ENCODE measurements around the gene HS6ST2.

HS6ST2 gene

GRCh38 chrX:132918523-132918922, 39.9 kb downstream of the HS6ST2 start:
- Histone ChIP-seq H3K4me1 (ENCODE audit: insufficient read depth, low read length) (no peaks in the 10 kb centered on the region), H3K4me2 (ENCODE audit: insufficient read depth, low read length) (no peak overlapping the region), H3K9me3 (ENCODE audit: insufficient read depth, low read length, severe bottlenecking) (peaks cover 2% of the 10 kb centered on the region), H3K9ac (ENCODE audit: low read depth, low read length) (no peak overlapping the region), H3K4me3 (ENCODE audit: low read depth in 1 of 2, low read length in 2 of 2) (no peak overlapping the region), H3K27ac (ENCODE audit: low read length) (no peak overlapping the region), H3K27me3 (ENCODE audit: insufficient read depth, low read length, poor library complexity) (no peaks in the 10 kb centered on the region), H3K79me2 (ENCODE audit: insufficient read depth, low read length) (no peaks in the 10 kb centered on the region), H4K20me1 (ENCODE audit: insufficient read depth, low read length) (no peaks in the 10 kb centered on the region), H2AFZ (ENCODE audit: low read depth, low read length) (no peak overlapping the region), H3K36me3 (ENCODE audit: insufficient read depth, low read length) (no peaks in the 10 kb centered on the region)
- ATAC-seq (ENCODE audit: insufficient read depth, low read depth) (no peak), DNase-seq (no peak)
- TF ChIP-seq CTCF (IDR thresholded peaks at IDR 0.05; ENCODE audit: borderline replicate concordance, extremely low read depth, low read length, poor library complexity, severe bottlenecking) (no peak), EZH2 (IDR thresholded peaks at IDR 0.05; ENCODE audit: borderline replicate concordance, low read depth, low read length, severe bottlenecking) (no peak)

GRCh38 chrX:132916349-132916748, 42.1 kb downstream of the HS6ST2 start:
- Histone ChIP-seq H4K20me1 (ENCODE audit: insufficient read depth, low read length) (no peaks in the 10 kb centered on the region), H3K36me3 (ENCODE audit: insufficient read depth, low read length) (no peaks in the 10 kb centered on the region), H3K4me3 (ENCODE audit: low read depth in 1 of 2, low read length in 2 of 2) (no peak overlapping the region), H2AFZ (ENCODE audit: low read depth, low read length) (no peak overlapping the region), H3K9me3 (ENCODE audit: insufficient read depth, low read length, severe bottlenecking) (peaks cover 9% of the 10 kb centered on the region), H3K4me2 (ENCODE audit: insufficient read depth, low read length) (no peak overlapping the region), H3K4me1 (ENCODE audit: insufficient read depth, low read length) (no peaks in the 10 kb centered on the region), H3K27ac (ENCODE audit: low read length) (no peak overlapping the region), H3K9ac (ENCODE audit: low read depth, low read length) (no peak overlapping the region), H3K27me3 (ENCODE audit: insufficient read depth, low read length, poor library complexity) (no peaks in the 10 kb centered on the region), H3K79me2 (ENCODE audit: insufficient read depth, low read length) (no peaks in the 10 kb centered on the region)
- ATAC-seq (ENCODE audit: insufficient read depth, low read depth) (no peak), DNase-seq (no peak)
- TF ChIP-seq EZH2 (IDR thresholded peaks at IDR 0.05; ENCODE audit: borderline replicate concordance, low read depth, low read length, severe bottlenecking) (no peak), CTCF (IDR thresholded peaks at IDR 0.05; ENCODE audit: borderline replicate concordance, extremely low read depth, low read length, poor library complexity, severe bottlenecking) (no peak)

GRCh38 chrX:132909643-132910042, 48.8 kb downstream of the HS6ST2 start:
- H3K36me3 ChIP-seq (ENCODE audit: insufficient read depth, low read length) = no peaks in the 10 kb centered on the region
- H3K27ac ChIP-seq (ENCODE audit: low read length) = no peak overlapping the region
- TF ChIP-seq CTCF (IDR thresholded peaks at IDR 0.05; ENCODE audit: borderline replicate concordance, extremely low read depth, low read length, poor library complexity, severe bottlenecking) (no peak), EZH2 (IDR thresholded peaks at IDR 0.05; ENCODE audit: borderline replicate concordance, low read depth, low read length, severe bottlenecking) (no peak)
- H3K4me3 ChIP-seq (ENCODE audit: low read depth in 1 of 2, low read length in 2 of 2) = no peak overlapping the region
- no peaks in the 10 kb centered on the region for H3K79me2 ChIP-seq (ENCODE audit: insufficient read depth, low read length)
- peaks cover 11% of the 10 kb centered on the region for H3K4me1 ChIP-seq (ENCODE audit: insufficient read depth, low read length)
- H3K9me3 ChIP-seq (ENCODE audit: insufficient read depth, low read length, severe bottlenecking) = peaks cover 9% of the 10 kb centered on the region
- H3K27me3 ChIP-seq (ENCODE audit: insufficient read depth, low read length, poor library complexity) = no peaks in the 10 kb centered on the region
- DNase-seq = no peak
- peak; percentile 61 for ATAC-seq (ENCODE audit: insufficient read depth, low read depth)
- no peak overlapping the region for H3K9ac ChIP-seq (ENCODE audit: low read depth, low read length)
- H2AFZ ChIP-seq (ENCODE audit: low read depth, low read length) = no peak overlapping the region
- H4K20me1 ChIP-seq (ENCODE audit: insufficient read depth, low read length) = no peaks in the 10 kb centered on the region
- no peak overlapping the region for H3K4me2 ChIP-seq (ENCODE audit: insufficient read depth, low read length)

- Histone ChIP-seq H3K4me3 (ENCODE audit: low read depth in 1 of 2, low read length in 2 of 2) (no peak overlapping the region), H4K20me1 (ENCODE audit: insufficient read depth, low read length) (no peaks in the 10 kb centered on the region), H2AFZ (ENCODE audit: low read depth, low read length) (no peak overlapping the region), H3K4me2 (ENCODE audit: insufficient read depth, low read length) (no peak overlapping the region), H3K27me3 (ENCODE audit: insufficient read depth, low read length, poor library complexity) (no peaks in the 10 kb centered on the region), H3K9me3 (ENCODE audit: insufficient read depth, low read length, severe bottlenecking) (peaks cover 9% of the 10 kb centered on the region), H3K27ac (ENCODE audit: low read length) (no peak overlapping the region), H3K9ac (ENCODE audit: low read depth, low read length) (no peak overlapping the region), H3K36me3 (ENCODE audit: insufficient read depth, low read length) (no peaks in the 10 kb centered on the region), H3K79me2 (ENCODE audit: insufficient read depth, low read length) (no peaks in the 10 kb centered on the region), H3K4me1 (ENCODE audit: insufficient read depth, low read length) (peaks cover 11% of the 10 kb centered on the region)
- ATAC-seq (ENCODE audit: insufficient read depth, low read depth) = no peak
- TF ChIP-seq EZH2 (IDR thresholded peaks at IDR 0.05; ENCODE audit: borderline replicate concordance, low read depth, low read length, severe bottlenecking) (no peak), CTCF (IDR thresholded peaks at IDR 0.05; ENCODE audit: borderline replicate concordance, extremely low read depth, low read length, poor library complexity, severe bottlenecking) (no peak)
- DNase-seq = no peak
These were observed 49.5 kb downstream of the HS6ST2 start for GRCh38 chrX:132908891-132909290.
